A673 (cell line): ENCODE measurements around the gene RASSF4. TPM values are rescaled to one million over a fixed set of nuclear protein-coding genes. Genes with fewer than 3 reads are reported as not detected.

Source experiments
- BruUV-seq: library from RNA; stranded (reverse); fragments of 400-500 nt; replicated peaks from 2 replicates; lab custom pipeline; 2021; lab: Mats Ljungman, UMichigan
- CTCF ChIA-PET: fragments of 300-600 bp; sonication (Branson Sonifier 250); formaldehyde crosslinking; loops from one replicate; lab custom pipeline; 2022; ENCODE audit warnings: antibody characterized with exemption; lab: Charles Lee
- POLR2A ChIA-PET: fragments of 300-600 bp; sonication (Branson Sonifier 250); formaldehyde crosslinking; loops from one replicate; lab custom pipeline; 2022; ENCODE audit warnings: antibody characterized with exemption; ENCODE audit not compliant: low non-redundant PET; lab: Charles Lee
- DNase-seq: peaks from one replicate; pipeline ENCODE4 v3.0.0-alpha.2; 2015; ENCODE audit warnings: low spot score
- H3K27ac ChIP-seq: fragments of 200-600 bp; sonication (generic); 2 replicates; pipeline ENCODE4 v1.5.1; 2016; ENCODE audit warnings: mixed run types, low read depth, mild to moderate bottlenecking, mixed read lengths, antibody characterized with exemption, low read length; ENCODE audit not compliant: poor library complexity, severe bottlenecking
- H3K27me3 ChIP-seq: fragments of 200-600 bp; sonication (generic); replicated peaks from 2 replicates; pipeline ENCODE4 v1.6.1; 2017; ENCODE audit warnings: mixed run types, low read depth, mild to moderate bottlenecking, mixed read lengths, antibody characterized with exemption, low read length; ENCODE audit not compliant: insufficient read depth, poor library complexity
- H3K36me3 ChIP-seq: fragments of 200-600 bp; sonication (generic); 2 replicates; pipeline ENCODE4 v1.6.1; 2016; ENCODE audit warnings: mixed run types, mild to moderate bottlenecking, mixed read lengths, antibody characterized with exemption, low read length; ENCODE audit not compliant: insufficient read depth, poor library complexity, severe bottlenecking
- H3K4me1 ChIP-seq: fragments of 200-600 bp; sonication (generic); 2 replicates; pipeline ENCODE4 v1.6.1; 2017; ENCODE audit warnings: mixed run types, mild to moderate bottlenecking, mixed read lengths, antibody characterized with exemption, low read length; ENCODE audit not compliant: insufficient read depth, poor library complexity, severe bottlenecking
- H3K4me3 ChIP-seq: fragments of 200-600 bp; sonication (generic); 2 replicates; pipeline ENCODE4 v1.5.1; 2016; ENCODE audit warnings: low read depth, mixed run types, mild to moderate bottlenecking, mixed read lengths, low read length; ENCODE audit not compliant: poor library complexity, severe bottlenecking
- H3K9me3 ChIP-seq: fragments of 200-600 bp; sonication (generic); 2 replicates; pipeline ENCODE4 v1.6.1; 2016; ENCODE audit warnings: mixed run types, low read depth, mild to moderate bottlenecking, mixed read lengths, antibody characterized with exemption, low read length; ENCODE audit not compliant: poor library complexity, severe bottlenecking
- EZH2 ChIP-seq: fragments of 200-600 bp; sonication (generic); IDR thresholded peaks from 2 replicates; pipeline ENCODE4 v1.6.1; 2017; ENCODE audit warnings: borderline replicate concordance, low read depth, mild to moderate bottlenecking, mixed read lengths, antibody characterized with exemption, low read length; ENCODE audit not compliant: poor library complexity, severe bottlenecking
- intact Hi-C: fragments of 100-400 bp; cut with micrococcal nuclease; formaldehyde crosslinking; loops from one replicate; pipeline ENCODE4 v1.10.0; 2022; ENCODE audit not compliant: unreplicated experiment
- total RNA-seq: library from RNA; stranded (reverse); gene quantifications from 2 replicates; pipeline ENCODE4 v1.2.3, GENCODE V29; 2021
- TF ChIP-seq, protein P1 (sequence below): fragments of 300-800, 200-600 bp; sonication (generic); conservative IDR thresholded peaks from 2 replicates; pipeline ENCODE4 v1.5.1; 2017; ENCODE audit warnings: low read depth, mild to moderate bottlenecking, antibody characterized with exemption, low read length, moderate library complexity, mixed read lengths

Gene RASSF4
- total RNA-seq, 1 experiment from 2014 or later, result 0.71 TPM

DNA sequence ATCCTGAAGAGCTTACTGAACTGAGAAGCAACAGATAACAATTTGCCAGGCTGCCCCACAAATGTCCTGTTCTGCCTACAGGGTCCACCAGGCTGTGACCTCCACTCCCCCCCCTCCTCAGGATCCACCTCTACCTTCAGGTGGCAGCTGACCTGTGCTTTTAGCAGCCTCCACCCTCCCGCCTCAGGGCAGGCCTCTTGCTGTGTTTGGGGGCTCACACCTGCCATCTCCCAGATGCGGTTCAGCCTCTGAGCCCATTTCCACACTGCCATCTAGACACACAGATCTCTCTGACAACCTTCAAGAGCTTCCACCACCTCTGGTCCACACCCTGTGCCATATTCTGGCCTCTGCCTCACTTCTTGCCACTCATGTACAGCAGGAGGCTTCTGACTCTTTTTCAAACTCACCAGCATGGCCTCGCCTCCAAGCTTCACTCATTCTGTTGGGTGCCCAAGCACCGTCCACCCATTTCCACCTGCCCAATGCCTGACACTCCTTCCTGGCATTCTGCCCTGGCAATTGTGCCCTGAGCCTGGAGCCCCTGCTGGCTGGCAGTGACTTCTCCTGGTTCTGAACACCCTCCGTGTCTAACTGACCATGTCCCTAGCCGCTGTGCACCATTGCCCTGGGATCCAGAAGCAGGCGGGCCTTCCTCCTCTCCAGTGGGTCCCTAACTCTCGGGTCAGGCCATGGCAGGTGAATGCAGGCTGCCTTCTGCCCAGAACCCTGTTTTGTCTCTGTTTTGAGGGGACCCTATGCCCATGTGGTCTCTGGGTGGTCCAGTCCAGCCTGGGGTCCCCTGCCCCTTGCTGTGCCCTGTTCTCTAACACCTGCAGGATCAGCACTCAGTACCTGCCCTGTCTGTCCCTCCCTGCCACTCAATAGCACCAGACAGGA is 30.0 kb upstream of the RASSF4 start:
- Histone ChIP-seq H3K9me3 (no peaks in the 10 kb centered on the region), H3K4me3 (no peak overlapping the region), H3K27ac (no peak overlapping the region), H3K36me3 (no peaks in the 10 kb centered on the region), H3K4me1 (no peaks in the 10 kb centered on the region), H3K27me3 (no peaks in the 10 kb centered on the region)
- POLR2A ChIA-PET, result no interaction called here
- no TSS peak for BruUV-seq
- intact Hi-C loops, result loop anchor here (5.0 kb wide), 2 partner anchors 48 to 63 kb away; partner anchors contain the start of gene DEPP1
- no peak for DNase-seq
- CTCF ChIA-PET, result no interaction called here
- TF ChIP-seq, protein P1, sequence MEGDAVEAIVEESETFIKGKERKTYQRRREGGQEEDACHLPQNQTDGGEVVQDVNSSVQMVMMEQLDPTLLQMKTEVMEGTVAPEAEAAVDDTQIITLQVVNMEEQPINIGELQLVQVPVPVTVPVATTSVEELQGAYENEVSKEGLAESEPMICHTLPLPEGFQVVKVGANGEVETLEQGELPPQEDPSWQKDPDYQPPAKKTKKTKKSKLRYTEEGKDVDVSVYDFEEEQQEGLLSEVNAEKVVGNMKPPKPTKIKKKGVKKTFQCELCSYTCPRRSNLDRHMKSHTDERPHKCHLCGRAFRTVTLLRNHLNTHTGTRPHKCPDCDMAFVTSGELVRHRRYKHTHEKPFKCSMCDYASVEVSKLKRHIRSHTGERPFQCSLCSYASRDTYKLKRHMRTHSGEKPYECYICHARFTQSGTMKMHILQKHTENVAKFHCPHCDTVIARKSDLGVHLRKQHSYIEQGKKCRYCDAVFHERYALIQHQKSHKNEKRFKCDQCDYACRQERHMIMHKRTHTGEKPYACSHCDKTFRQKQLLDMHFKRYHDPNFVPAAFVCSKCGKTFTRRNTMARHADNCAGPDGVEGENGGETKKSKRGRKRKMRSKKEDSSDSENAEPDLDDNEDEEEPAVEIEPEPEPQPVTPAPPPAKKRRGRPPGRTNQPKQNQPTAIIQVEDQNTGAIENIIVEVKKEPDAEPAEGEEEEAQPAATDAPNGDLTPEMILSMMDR, result no peak
- no peak for TF ChIP-seq EZH2

DNA sequence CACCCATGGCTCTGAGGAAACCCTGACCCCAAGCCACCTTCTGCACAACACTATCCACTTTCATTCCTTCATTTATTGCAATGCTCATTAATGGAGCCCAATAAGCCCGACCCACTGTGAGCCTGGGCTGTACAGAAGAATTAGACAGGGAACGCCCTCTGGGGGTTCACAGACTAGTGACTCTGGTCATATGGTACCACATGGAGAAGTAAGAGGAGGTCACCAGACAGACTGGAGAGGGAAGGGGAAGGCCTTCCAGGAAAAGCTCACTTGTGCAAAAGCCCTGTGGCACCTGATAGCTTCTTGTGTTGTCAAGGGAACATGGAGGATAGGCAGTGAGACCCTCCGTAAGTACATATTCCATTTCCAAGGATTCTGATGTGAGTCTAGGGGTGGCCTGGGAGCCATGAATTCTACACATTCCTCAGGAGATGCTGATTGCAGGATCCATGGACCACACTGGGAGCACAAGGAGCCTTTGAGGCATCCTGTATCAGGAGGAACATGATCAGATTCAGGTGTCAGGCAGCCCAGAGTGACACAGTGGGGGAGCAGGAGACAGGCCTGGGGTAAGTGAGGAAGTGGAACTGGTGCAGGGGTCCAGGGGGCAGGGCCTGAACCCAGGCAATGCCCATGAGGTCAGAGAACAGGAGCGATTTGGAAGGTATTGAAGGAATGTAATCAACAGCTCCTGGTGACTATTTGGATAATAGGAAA is 28.5 kb upstream of the RASSF4 start:
- intact Hi-C loops, result loop anchor here (5.0 kb wide), 2 partner anchors 46 to 61 kb away; partner anchors contain the start of gene DEPP1
- BruUV-seq, result no TSS peak
- Histone ChIP-seq H3K36me3 (no peaks in the 10 kb centered on the region), H3K27ac (no peak overlapping the region), H3K4me3 (no peak overlapping the region), H3K27me3 (no peaks in the 10 kb centered on the region), H3K4me1 (no peaks in the 10 kb centered on the region), H3K9me3 (no peaks in the 10 kb centered on the region)
- ChIA-PET POLR2A (no interaction called here), CTCF (no interaction called here)
- no peak for TF ChIP-seq EZH2
- TF ChIP-seq, protein P1, result no peak
- no peak for DNase-seq

DNA sequence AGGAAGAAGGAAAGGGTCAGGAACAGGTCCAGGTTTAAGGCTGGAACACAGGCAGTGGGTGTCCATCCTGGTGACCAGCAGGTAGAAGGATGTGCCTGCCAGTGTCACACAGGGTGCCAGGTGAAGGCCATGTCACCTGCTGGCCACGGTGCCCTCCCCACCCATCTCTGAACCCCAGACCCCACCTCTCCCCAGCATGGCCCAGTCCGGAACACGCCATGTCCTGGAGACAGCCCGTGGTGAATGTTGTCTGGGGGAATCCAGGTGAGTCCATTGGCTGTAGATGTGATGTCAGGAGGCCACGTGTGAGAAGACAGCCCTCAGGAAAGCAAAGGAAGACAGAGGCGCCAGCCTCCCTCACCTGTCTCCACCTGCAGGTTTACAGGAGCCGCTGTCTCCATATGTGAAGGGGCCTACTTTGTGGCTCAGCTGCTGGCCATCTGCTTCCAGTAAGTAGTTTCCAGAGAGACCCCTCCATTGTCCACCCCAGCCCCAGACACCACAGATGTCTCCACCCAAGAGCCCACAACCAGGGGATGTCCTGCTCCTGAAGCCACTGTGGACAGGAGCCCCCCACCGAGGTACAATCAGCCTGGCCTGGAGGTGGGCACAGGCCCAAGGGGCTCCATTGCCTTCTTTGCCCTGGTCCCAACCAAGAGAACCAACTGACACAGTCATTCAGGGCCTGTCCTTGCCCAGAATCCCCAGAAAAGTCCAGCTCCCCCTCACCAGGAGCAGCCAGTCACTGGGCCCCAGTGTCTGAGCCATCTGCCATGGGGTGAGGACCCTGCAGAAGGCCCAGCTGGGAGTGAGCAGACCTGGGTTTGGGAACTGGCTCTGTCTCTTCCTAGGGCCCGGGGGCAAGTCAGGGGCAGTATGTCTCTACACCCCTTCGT is 27.7 kb upstream of the RASSF4 start:
- Histone ChIP-seq H3K4me3 (no peak overlapping the region), H3K4me1 (no peaks in the 10 kb centered on the region), H3K27ac (no peak overlapping the region), H3K9me3 (no peaks in the 10 kb centered on the region), H3K36me3 (no peaks in the 10 kb centered on the region), H3K27me3 (no peaks in the 10 kb centered on the region)
- TF ChIP-seq, protein P1, result no peak
- TF ChIP-seq EZH2, result no peak
- intact Hi-C loops, result loop anchor here (5.0 kb wide), 2 partner anchors 45 to 60 kb away; partner anchors contain the start of gene DEPP1
- POLR2A ChIA-PET, result no interaction called here
- no TSS peak for BruUV-seq
- CTCF ChIA-PET, result interaction anchor here (1.3 kb wide), 1 partner anchor 44 kb away, joined by 10 read pairs; no protein-coding TSS in a partner anchor
- no peak for DNase-seq
